HG03039 (cell line): ENCODE results near the gene RTP2.
"Not testable (repeated sequence)": the region's sequence is repeated elsewhere in the genome, so short reads cannot be mapped to it uniquely, and the experiment has no call there.

Experiments used
- ATAC-seq: cut with Tn5 transposase; IDR thresholded peaks from one replicate; pipeline ENCODE4 v1.9.1; 2021; ENCODE audit warnings: mild to moderate bottlenecking, moderate library complexity; ENCODE audit not compliant: unreplicated experiment

RTP2 gene

DNA sequence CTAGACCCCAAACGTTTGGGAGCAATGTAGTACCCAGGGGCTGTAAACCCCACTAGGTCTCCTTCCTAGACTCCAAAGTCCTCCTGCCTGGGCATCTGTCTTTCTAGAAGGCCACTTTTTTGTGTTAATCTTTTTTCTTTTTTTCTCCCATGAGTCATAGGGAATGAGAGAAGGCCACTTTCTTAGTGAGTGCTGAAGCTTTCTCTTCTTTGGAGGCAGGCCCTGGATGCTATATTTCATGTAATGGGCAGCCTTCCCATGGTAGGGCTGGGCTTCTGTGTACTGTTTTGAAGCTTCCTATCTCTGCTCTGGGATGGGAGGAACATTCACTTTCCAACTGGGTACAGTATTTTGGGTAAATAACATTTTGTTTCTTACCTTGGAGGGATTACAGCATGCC, 15.2 kb upstream of the RTP2 start:
- ATAC-seq, result no peak

DNA sequence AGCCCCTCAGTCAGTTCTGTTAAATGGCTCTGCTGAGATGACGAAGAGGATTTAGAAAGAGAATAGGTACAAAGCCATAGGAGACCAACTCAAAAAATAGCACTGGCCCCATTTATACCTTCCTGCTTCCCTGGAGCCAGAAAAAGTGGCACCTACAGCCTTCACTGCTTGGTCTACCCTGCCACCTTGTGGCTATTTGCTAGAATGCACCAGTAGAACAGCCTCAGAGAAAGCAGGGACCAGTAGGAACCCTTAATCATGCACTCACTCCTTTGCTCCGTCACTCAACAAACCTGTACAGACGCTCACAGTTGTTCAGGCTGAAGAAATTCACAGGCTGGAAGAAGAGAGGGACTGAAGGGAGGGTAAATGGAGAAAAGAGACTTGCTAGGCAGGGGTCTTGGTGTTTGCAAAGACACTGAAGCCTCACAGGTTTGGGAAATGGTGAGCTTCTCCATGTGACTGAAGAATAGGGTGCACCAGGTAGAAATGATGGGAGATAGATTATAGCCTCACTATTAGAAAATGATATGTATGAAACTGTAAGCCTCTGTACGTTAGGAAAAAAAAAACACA, 12.1 kb upstream of the RTP2 start:
- peak; percentile 76 for ATAC-seq

DNA sequence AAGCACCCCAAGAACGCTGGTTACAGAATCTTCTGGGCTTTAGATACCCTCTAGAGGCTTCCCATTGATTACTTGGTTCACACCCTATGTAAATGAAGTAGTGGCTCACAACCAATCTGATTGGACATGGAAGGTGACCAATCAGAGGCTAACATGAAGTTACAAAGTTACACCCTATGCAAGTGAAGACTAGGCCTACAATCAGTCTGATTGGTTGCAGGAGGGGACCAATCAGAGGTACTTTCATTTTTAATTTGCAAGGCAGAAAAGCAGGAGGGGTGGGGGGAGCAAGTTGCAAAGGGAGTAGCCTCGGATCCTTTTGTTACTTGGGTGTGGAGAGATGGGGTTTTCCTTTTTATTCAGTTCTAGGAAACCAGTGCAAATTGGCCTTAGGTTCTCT, 11.1 kb upstream of the RTP2 start:
- ATAC-seq, result no peak

DNA sequence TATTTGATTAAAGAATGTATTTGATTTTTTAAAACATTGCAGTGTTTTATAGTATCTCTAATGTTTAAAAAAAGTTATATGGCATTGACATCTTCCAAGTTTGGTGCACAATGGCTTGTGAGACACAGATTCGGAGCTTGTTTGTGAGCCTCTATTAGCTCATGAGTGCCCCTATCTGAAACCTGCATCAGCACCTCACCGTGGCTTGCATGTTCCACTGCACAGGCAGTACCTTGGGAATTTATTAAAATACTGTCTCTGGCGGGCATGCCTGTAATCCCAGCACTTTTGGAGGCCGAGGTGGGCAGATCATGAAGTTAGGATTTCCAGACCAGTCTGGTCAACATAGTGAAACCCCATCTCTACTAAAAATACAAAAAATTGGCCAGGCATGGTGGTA, 6.8 kb upstream of the RTP2 start:
- ATAC-seq, result no peak

DNA sequence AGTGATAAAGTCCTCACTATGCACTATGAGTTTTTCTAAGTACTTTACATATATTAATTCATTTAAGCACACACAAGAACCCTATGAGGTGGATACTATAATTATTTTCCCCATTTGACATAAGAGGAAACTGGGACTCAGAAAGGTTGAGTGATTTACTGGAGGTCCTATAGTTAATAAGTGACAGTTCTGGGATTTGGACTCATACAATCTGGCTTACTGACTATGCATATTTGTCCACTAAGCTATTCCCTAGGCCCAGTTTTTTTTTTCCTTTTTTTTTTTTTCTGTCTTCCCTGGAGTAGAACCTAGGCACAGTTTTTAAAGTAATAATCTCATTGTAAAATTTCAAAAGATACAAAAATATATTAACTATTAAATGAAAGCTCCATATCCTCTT, 6.3 kb upstream of the RTP2 start:
- ATAC-seq, result no peak

DNA sequence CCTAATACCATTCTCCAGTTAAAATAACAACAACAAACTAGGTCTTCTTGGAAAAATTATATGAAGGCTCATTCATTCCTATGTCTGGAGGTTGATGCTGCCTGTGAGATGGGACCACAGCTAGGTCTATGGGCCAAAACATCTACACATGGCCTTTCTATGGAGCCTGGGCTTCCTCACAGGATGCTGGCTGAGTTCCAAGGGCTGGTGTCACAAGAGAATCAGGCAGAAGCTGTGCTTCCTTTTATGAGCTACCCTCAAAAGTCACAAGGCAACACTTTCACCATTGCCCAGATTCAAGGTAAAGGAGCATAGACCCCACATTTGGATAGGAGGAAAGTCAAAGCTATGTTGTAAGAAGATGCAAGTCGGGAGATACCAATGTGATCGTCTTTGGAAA, 4.6 kb upstream of the RTP2 start:
- no peak for ATAC-seq

DNA sequence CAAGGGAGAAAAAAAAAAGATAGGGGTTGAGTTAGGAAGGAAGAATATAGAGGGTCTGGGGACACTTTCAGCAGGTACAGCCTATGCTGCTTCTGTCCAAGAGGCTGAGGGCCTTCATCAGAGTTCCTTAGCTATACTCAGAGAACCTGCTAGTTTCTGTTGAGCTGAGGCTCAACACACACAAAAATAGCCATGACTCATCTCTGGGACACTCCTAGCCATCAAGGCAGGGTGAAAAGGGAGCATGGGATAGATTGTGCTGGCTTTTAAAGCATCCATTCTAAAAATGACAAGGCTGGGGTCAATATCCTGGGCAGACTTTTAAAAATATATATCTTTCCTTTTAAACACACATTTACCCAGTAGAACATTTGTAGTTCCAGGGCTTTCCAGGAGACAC, 2.8 kb upstream of the RTP2 start:
- no peak for ATAC-seq

DNA sequence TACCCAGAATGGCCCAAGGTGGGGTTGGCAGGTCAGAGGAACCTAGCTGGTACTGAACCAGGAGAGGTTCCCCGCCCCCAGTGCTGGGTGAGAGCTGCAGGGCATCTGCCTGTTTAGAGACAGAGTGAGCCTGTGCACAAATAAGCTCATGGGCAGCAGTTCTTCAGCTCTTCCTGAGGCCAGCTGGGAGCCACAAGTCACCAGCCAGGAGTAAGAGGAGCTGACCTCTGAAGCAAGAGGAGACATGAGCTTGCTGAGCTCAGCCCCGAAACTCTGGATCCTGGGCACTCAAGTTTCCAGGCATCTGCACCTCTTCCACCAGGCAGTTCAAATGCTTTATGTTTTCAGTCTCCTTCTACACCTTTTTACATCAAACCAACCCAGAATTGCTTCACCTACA, 2.1 kb downstream of the RTP2 start:
- no peak for ATAC-seq

DNA sequence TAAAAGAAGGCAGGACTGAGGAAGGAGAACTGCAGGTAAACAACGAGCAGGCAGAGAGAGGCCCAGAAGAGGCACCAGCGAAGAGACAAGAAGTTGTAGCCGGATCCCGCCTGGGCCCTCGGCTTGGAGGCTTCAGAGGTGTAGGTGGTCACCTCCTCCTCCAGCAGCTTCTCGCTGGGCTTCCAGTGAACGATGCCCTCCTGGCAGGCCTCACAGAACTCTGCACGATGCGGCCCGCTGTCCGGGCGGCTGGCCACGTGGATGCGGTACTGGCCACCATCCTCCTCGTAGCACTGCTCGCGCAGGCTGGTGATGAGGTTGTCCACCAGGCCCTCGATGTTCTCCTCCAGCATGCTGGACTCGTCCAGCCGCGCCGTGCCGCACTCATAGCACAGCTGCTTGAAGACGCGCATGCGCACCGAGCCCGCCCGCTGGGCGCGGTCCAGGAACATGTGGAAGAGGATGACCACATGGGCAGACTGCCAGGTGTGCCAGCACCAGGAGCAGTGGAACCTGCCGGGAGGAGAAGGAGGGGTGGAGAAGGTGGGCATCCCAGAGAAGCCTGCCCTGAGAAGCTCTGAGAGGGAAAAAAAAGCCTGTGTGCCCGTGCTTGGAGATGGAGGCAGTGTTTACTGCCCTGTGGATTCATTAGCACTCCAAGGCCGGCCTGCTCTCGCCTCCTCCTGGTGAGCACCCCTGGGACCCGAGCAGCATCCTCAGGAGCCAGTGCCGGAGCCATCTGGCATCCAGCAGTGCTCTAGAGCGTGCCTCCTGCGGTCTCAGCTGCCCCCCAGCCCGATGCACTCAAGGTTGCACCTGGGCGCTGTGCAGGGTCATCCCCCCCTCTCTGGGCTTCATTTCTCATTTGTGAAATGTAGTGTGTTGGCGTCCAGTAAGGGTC, 3.6 kb downstream of the RTP2 start:
- ATAC-seq, result no peak

DNA sequence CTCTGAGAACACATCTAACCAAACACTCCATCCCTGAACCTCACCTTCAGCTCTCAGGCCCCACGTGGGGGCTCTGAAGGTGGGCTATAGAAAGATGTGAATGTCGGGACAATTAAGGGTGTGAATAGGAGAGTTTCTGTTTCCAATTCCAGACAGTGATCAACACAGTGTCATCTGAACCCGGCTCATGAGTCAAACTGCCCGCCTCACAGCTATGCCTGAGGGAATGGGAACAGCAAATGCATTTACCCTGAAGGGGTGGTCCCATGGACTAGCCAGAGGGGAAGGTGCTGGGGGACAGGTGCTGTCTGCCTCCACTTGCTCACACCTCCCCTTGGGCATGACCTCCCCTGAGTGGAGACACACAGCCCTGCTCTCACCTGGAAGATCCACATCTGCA, 6.3 kb downstream of the RTP2 start:
- no peak for ATAC-seq

DNA sequence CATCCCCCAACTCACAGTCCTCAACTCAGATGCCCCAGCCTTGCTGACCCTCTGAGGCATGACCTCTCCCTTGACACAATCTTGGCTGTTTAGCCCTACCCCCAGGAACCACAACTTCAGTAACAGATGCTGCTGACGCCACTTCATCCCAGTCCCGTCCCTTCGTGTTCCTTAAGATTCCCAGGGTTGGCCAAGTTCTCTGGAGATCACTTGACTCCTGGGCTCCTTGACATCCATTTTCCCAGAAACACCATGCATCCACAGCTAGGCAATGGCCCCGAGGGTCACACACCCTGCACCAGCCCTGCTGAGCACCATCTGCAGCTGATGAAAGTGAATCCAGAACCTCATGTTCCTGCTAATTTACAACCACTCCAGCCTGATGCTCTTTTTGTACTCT, 6.9 kb downstream of the RTP2 start:
- ATAC-seq, result no peak

DNA sequence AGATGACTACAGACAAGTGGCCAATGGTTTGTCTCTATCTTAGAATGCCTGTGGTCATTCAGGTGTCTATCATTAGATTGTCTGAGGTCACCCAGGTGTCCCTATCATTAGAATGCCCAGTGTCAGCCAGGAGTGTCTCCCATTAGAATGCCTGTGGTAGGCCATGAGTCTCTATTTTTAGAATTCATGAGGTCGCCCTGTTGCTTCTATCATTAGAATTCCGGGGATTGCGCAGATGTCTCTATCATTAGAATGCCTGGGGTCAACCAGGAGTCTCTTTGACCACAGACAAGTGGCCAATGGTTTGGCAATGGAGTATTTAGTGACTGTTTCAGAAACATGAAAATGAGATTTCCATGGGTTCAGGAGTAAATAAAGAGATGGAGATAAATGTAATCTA, 7.6 kb downstream of the RTP2 start:
- ATAC-seq, result no peak

DNA sequence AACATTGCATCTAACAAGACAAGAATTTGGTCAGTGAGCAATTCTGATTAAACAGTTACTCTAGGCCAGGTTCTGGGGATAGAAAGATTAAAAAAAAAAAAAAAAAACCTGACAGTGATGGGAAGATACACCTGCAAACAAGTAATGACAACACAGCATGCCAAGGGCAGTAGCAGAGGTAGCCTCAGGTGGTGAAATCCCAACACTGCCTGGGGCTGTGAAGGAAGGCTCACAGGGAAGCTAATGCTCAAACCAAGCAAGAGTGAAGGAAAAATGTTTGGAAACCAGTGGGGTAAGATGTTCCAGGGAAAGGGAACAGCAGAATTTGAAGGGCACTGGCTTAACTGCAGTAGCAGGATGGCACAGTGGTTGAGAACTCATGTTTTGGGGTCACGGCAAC, 8.9 kb downstream of the RTP2 start:
- no peak for ATAC-seq

DNA sequence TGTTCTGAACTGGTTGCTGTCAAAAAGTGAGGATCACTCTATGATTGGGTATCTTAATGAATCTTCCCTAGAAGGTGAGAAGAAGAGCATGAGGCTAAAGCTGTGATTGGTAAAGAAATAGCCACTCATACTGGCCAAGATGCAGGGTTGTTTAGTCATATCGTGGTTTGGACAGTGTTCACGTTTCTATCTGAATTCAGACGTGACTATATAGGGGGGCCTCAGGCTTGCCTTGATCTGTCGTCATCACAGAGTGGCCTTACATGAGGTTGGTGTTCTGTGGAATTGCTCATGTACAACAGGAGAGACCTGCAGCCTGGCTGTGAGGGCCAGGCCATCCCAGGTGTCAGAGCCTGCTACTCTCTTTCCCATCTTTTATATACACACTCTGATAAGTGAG, 12.4 kb downstream of the RTP2 start:
- no peak for ATAC-seq

DNA sequence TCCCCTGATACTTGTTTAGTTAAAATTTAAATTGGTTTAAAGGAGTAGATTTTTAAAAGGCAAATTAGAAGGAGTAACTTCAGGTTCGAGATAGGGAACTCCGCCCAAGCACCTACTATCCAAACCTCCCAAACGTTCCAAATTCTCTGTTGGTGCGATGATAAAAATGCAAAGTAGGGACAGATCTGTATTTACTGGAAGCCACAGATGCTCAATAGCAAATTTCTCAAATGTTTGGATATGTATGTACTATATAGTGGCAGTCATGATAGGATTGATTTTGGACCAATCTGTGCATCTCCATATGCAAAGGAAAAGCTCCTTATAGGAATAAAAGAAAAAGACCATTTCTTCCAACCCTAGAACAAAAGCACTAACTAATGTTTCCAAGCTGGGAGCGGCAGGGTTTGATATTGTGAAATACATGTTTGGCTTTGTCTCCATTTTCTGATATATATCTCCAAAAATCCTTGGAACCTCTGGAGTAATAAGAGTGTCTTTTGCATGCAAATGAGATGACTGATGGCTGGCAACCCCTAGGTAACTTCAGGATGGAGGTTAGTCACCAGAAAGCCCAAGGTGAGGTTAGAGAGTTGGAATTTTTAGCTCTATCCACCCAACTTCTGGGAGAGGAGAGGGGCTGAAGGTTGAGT, 15.6 kb downstream of the RTP2 start:
- ATAC-seq, result no peak

DNA sequence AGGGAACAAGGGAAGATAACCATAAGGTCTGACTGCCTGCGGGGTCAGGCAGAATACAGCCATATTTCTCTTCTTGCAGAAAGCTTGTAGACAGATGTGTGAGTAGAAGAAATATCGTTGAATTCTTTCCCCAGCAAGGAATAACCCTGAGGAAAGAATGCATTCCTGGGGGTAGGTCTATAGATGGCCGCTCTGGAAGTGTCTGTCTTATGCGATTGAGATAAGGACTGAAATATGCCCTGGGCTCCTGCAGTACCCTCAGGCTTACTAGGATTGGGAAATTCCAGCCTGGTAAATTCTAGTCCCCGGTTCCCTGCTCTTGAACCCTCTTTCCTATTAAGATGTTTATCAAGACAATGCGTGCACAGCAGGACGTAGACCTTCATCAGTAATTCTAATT, 16.4 kb downstream of the RTP2 start:
- ATAC-seq, result no peak

DNA sequence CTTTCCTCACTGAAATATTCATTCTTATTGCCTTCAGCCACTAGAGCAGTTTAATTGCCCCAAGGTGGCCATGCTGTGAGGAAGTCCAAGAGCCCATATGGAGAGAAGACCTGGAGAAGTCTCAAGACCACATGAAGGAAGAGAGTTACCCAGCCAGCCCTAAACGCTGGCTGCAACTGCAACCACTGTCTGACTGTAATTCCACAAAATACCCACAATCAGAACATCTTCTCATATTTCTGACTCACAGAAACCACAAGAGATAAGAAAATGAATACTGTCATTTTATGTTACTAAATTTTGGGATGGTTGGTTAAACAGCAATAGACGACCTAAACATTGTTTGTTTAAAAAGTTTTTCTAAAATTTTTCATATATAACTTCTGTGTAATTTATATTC, 17.5 kb downstream of the RTP2 start:
- ATAC-seq, result no peak

DNA sequence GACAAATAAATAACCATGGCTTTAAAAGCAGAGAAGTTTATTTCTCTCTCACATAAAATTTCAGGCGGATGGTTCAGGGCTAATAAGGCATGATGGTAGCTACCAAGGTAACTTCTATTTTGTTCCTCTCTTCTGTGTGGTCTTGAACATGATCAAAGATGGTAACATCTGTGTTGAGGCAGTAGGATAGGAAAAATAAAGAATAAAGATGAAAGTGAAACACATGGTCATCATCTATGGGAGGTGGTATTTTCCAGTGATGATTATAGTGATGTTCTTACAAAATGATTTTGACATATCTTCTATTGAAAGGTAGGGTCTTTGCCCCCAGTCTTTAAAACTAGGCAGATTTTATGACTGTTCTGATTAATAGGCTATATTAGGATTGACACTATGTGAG, 17.9 kb downstream of the RTP2 start:
- no peak for ATAC-seq

DNA sequence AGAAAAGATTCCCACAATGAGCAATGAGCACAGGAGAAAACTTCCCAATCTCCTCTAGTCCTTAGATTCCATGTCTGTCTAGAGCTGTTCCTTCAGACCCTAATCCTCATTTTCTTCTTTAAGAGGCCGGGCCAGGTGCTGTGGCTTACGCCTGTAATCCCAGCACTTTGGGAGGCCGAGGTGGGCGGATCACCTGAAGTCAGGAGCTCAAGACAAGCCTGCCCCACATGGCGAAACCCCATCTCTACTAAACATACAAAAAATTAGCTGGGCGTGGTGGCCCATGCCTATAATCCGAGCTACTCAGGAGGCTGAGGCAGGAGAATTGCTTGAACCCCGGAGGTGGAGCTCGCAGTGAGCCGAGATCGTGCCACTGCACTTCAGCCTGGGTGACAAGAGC, 20.6 kb downstream of the RTP2 start:
- ATAC-seq, result not testable (repeated sequence)

DNA sequence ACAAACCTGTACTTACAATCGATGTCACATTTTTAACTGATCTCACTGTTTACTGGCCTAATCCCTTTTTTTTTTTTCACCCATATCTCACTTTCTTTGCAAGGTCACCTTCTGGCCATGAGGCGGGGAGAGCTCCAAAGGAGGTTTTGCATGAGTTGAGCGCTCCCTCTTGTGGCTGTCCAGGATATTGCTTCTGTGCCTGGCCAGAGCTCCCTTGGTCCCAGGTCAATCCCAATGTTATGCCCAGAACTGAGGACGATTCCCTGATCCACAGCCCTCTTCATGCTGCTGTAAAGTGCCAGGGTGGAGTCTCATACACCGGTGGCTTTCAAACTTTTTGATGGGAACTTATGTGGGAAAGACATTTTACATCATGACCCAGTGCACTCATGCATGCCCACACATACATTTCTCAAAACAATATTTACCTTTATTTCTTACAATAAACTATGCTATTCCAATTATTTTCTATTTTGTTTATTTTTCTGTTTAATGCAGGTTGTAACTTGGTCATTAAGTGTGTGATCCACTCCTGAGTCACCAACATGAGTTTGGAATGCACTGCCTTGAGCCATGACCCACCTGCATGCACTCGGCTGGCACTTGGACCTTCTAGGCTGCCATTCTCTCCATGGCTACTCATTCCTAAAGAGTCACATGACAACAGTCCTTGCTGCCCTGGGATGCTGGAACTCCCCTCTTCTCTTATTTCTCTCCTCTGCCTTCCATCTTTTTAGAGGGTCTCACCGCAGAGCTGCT, 22.5 kb downstream of the RTP2 start:
- ATAC-seq, result peak; percentile 65

DNA sequence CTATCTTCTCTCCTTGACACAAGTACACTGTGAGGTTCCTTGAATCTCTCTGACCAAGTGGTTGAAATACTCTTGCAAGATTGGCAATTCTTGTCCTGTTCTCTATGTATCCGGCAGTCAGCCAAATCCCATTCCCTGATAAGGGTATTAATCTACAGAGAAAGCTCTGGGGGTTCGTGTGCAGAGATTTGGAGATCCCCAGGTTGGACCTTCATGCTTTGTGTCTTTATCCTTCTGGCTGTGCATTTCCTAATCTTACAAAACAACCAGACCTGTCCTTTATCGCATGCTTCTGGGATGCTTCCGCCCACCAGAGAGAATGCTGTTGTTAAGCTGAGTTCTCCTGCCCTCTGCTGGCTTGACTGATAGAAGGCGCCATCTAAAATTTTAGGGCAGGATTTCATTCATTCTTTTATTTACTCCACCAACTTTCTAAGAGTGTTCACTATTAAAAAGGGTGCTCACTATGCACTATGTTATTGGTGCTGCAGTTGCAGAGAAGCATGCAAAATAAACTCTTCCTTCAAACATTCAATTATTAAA, 23.6 kb downstream of the RTP2 start:
- no peak for ATAC-seq
